CD4-positive, alpha-beta T cell treated with Interleukin-4 for 1 hour (primary cell): ENCODE measurements around the gene RAVER1.

Experiments used
- DNase-seq, 2 donors: peaks; one replicate each; pipeline ENCODE4 v3.0.0-alpha.2; 2020 to 2022

RAVER1 gene

GRCh38 chr19:10266706-10267105 is 66.6 kb downstream of the RAVER1 start:
- no peak for DNase-seq
